HG03103 (cell line): ENCODE measurements around the gene SP1.
"Not testable (repeated sequence)": the region's sequence is repeated elsewhere in the genome, so short reads cannot be mapped to it uniquely, and the experiment has no call there.

Source experiments
- ATAC-seq: cut with Tn5 transposase; IDR thresholded peaks from one replicate; pipeline ENCODE4 v1.9.1; 2021; ENCODE audit warnings: low read depth; ENCODE audit not compliant: unreplicated experiment

Gene SP1

GRCh38 chr12:53444593-53445325 is 64.8 kb downstream of the SP1 start:
- not testable (repeated sequence) for ATAC-seq

- no peak for ATAC-seq
Measured at GRCh38 chr12:53450936-53451335, 71.0 kb downstream of the SP1 start.

GRCh38 chr12:53451661-53452158 is 71.7 kb downstream of the SP1 start, which contains the start of gene PCBP2:
Gene PCBP2 (plus strand): TSS chr12:53452102. CDS start chr12:53454801, 2,699 bp downstream.
- ATAC-seq, result peak; percentile 93

- peak; percentile 13 for ATAC-seq
Measured at GRCh38 chr12:53452159-53453077, 72.4 kb downstream of the SP1 start.

- ATAC-seq, result no peak
Measured at GRCh38 chr12:53453953-53454640, 74.1 kb downstream of the SP1 start.

GRCh38 chr12:53454707-53455106 is 74.7 kb downstream of the SP1 start:
- no peak for ATAC-seq

GRCh38 chr12:53456654-53457366 is 76.8 kb downstream of the SP1 start:
- no peak for ATAC-seq

- no peak for ATAC-seq
Measured at GRCh38 chr12:53459097-53459496, 79.1 kb downstream of the SP1 start.

GRCh38 chr12:53461059-53461458 is 81.1 kb downstream of the SP1 start:
- ATAC-seq, result no peak

GRCh38 chr12:53461591-53461990 is 81.6 kb downstream of the SP1 start:
- ATAC-seq, result no peak

- no peak for ATAC-seq
Measured at GRCh38 chr12:53462935-53463334, 83.0 kb downstream of the SP1 start.

- ATAC-seq, result no peak
Measured at GRCh38 chr12:53463802-53464560, 84.0 kb downstream of the SP1 start.

- no peak for ATAC-seq
Measured at GRCh38 chr12:53464685-53465418, 84.9 kb downstream of the SP1 start.

- no peak for ATAC-seq
Measured at GRCh38 chr12:53465679-53466078, 85.7 kb downstream of the SP1 start.
